IMR-90 (cell line): ENCODE data around the gene MBTPS1. TPM values are rescaled to one million over a fixed set of nuclear protein-coding genes. Genes with fewer than 3 reads are reported as not detected.

Experiments used
- ATAC-seq: fragments of 200-7000 bp; cut with Tn5 transposase; 2 replicates; pipeline ENCODE4 v1.9.1; 2020; ENCODE audit warnings: low read depth, mild to moderate bottlenecking, moderate library complexity
- BruUV-seq: library from RNA; stranded (reverse); fragments of 400-500 nt; replicated peaks from 2 replicates; lab custom pipeline; 2021; lab: Mats Ljungman, UMichigan
- CTCF ChIA-PET: fragments of 300-600 bp; formaldehyde crosslinking; extraction: SDS; loops from one replicate; lab custom pipeline; 2021; ENCODE audit warnings: antibody characterized with exemption; lab: Yijun Ruan, JAX
- POLR2A ChIA-PET: fragments of 300-600 bp; sonication (Branson Sonifier 250); formaldehyde crosslinking; loops from one replicate; lab custom pipeline; 2022; ENCODE audit warnings: antibody characterized with exemption; ENCODE audit not compliant: unreplicated experiment; lab: Charles Lee
- DNase-seq: peaks from one replicate; pipeline ENCODE4 v3.0.0; 2013
- H2AFZ ChIP-seq: replicated peaks from 2 replicates; pipeline ENCODE3; 2013; ENCODE audit warnings: low read length, mild to moderate bottlenecking; ENCODE audit not compliant: poor library complexity
- H2AK5ac ChIP-seq: 2 replicates; pipeline ENCODE4 v1.6.1; 2013; ENCODE audit warnings: low read depth, low read length, inconsistent platforms
- H2AK9ac ChIP-seq: replicated peaks from 2 replicates; pipeline ENCODE3; 2013; ENCODE audit warnings: mild to moderate bottlenecking, low read depth, low read length, moderate library complexity; ENCODE audit not compliant: poor library complexity
- H2BK120ac ChIP-seq: 2 replicates; pipeline ENCODE4 v1.6.1; 2013; ENCODE audit warnings: low read depth, low read length, inconsistent platforms
- H2BK15ac ChIP-seq: 3 replicates; pipeline ENCODE4 v1.6.1; 2013; ENCODE audit warnings: low read depth, low read length, inconsistent platforms
- H2BK20ac ChIP-seq: 2 replicates; pipeline ENCODE4 v1.6.1; 2013; ENCODE audit warnings: low read depth, mild to moderate bottlenecking, inconsistent platforms, low read length, moderate library complexity
- H2BK5ac ChIP-seq: 2 replicates; pipeline ENCODE4 v1.6.1; 2013; ENCODE audit warnings: mild to moderate bottlenecking, low read depth, low read length, inconsistent platforms; ENCODE audit not compliant: poor library complexity, severe bottlenecking
- H3K14ac ChIP-seq: replicated peaks from 2 replicates; pipeline ENCODE4 v1.6.1; 2013; ENCODE audit warnings: low read depth, low read length, inconsistent platforms
- H3K18ac ChIP-seq: 2 replicates; pipeline ENCODE4 v1.6.1; 2013; ENCODE audit warnings: low read depth, low read length, control low read depth
- H3K23ac ChIP-seq: 2 replicates; pipeline ENCODE4 v1.6.1; 2013; ENCODE audit warnings: low read depth, low read length, inconsistent platforms
- H3K27ac ChIP-seq: 2 replicates; pipeline ENCODE4 v1.5.1; 2013; ENCODE audit warnings: mild to moderate bottlenecking, control low read depth, low read length; ENCODE audit not compliant: insufficient read depth
- H3K27me3 ChIP-seq: 2 replicates; pipeline ENCODE4 v1.6.1; 2013; ENCODE audit warnings: low read length; ENCODE audit not compliant: control insufficient read depth, insufficient read depth
- H3K36me3 ChIP-seq: 2 replicates; pipeline ENCODE4 v1.6.1; 2013; ENCODE audit warnings: low read length, mixed read lengths; ENCODE audit not compliant: control insufficient read depth, insufficient read depth
- H3K4ac ChIP-seq: 2 replicates; pipeline ENCODE4 v1.6.1; 2013; ENCODE audit warnings: low read depth, low read length, inconsistent platforms
- H3K4me1 ChIP-seq: 2 replicates; pipeline ENCODE4 v1.6.1; 2013; ENCODE audit warnings: low read length, mixed read lengths; ENCODE audit not compliant: control insufficient read depth, insufficient read depth
- H3K4me2 ChIP-seq: 2 replicates; pipeline ENCODE4 v1.6.1; 2013; ENCODE audit warnings: low read depth, mild to moderate bottlenecking, control low read depth, low read length, moderate library complexity
- H3K4me3 ChIP-seq: 2 replicates; pipeline ENCODE4 v1.5.1; 2013; ENCODE audit warnings: low read depth, mild to moderate bottlenecking, control low read depth, low read length, moderate library complexity; ENCODE audit not compliant: insufficient read depth
- H3K56ac ChIP-seq: 2 replicates; pipeline ENCODE4 v1.6.1; 2013; ENCODE audit warnings: low read length, inconsistent platforms; ENCODE audit not compliant: insufficient read depth; ENCODE audit errors: extremely low read depth
- H3K79me1 ChIP-seq, 2 experiments: 2 replicates each; pipeline ENCODE4 v1.6.1; 2013; ENCODE audit warnings: low read length in 2 of 2, inconsistent platforms in 1 of 2, low read depth in 1 of 2
- H3K9ac ChIP-seq: 2 replicates; pipeline ENCODE4 v1.6.1; 2013; ENCODE audit warnings: low read depth, low read length, control low read depth
- H3K9me1 ChIP-seq: 2 replicates; pipeline ENCODE4 v1.6.1; 2013; ENCODE audit warnings: low read length, inconsistent platforms; ENCODE audit not compliant: insufficient read depth
- H3K9me3 ChIP-seq: 2 replicates; pipeline ENCODE4 v1.6.1; 2013; ENCODE audit warnings: low read length; ENCODE audit not compliant: control insufficient read depth, insufficient read depth
- H4K20me1 ChIP-seq: 2 replicates; pipeline ENCODE4 v1.6.1; 2013; ENCODE audit warnings: low read length, inconsistent platforms; ENCODE audit not compliant: insufficient read depth
- H4K5ac ChIP-seq: 2 replicates; pipeline ENCODE4 v1.6.1; 2013; ENCODE audit warnings: mild to moderate bottlenecking, low read depth, low read length, control low read depth
- H4K8ac ChIP-seq, 2 experiments: 2 replicates each; pipeline ENCODE4 v1.6.1; 2013; ENCODE audit warnings: low read depth in 2 of 2, low read length in 2 of 2, control low read depth in 1 of 2, inconsistent platforms in 1 of 2
- H4K91ac ChIP-seq: 2 replicates; pipeline ENCODE4 v1.6.1; 2013; ENCODE audit warnings: low read depth, low read length, inconsistent platforms; ENCODE audit not compliant: insufficient read depth
- BHLHE40 ChIP-seq: fragments of 150-350 bp; IDR thresholded peaks from 2 replicates; pipeline ENCODE4 v1.6.1; 2016; ENCODE audit warnings: mild to moderate bottlenecking, low read depth, low read length
- FOS ChIP-seq: fragments of 150-350 bp; IDR thresholded peaks from 2 replicates; pipeline ENCODE4 v1.6.1; 2016; ENCODE audit warnings: low read depth, low read length
- MAFK ChIP-seq: IDR thresholded peaks from 2 replicates; pipeline ENCODE4 v1.6.1; 2012; ENCODE audit warnings: low read depth, low read length, improper control_type of control experiment
- MAZ ChIP-seq: IDR thresholded peaks from 2 replicates; pipeline ENCODE4 v1.6.1; 2012; ENCODE audit warnings: low read depth, mild to moderate bottlenecking, low read length, improper control_type of control experiment, moderate library complexity, borderline replicate concordance
- MXI1 ChIP-seq: IDR thresholded peaks from 2 replicates; pipeline ENCODE4 v1.6.1; 2012; ENCODE audit warnings: low read depth, mild to moderate bottlenecking, low read length, moderate library complexity, borderline replicate concordance
- NFE2L2 ChIP-seq: fragments of 150-350 bp; IDR thresholded peaks from 2 replicates; pipeline ENCODE4 v1.6.1; 2016; ENCODE audit warnings: low read depth, mild to moderate bottlenecking, low read length
- RAD21 ChIP-seq: IDR thresholded peaks from 2 replicates; pipeline ENCODE4 v1.6.1; 2012; ENCODE audit warnings: low read length, improper control_type of control experiment
- RCOR1 ChIP-seq: IDR thresholded peaks from 2 replicates; pipeline ENCODE4 v1.6.1; 2012; ENCODE audit warnings: mild to moderate bottlenecking, low read length, improper control_type of control experiment; ENCODE audit not compliant: insufficient replicate concordance
- RFX5 ChIP-seq: IDR thresholded peaks from 2 replicates; pipeline ENCODE4 v1.8.0; 2012; ENCODE audit warnings: low read depth, mild to moderate bottlenecking, low read length, moderate library complexity
- SMC3 ChIP-seq: fragments of 150-350 bp; IDR thresholded peaks from 2 replicates; pipeline ENCODE4 v1.6.1; 2016; ENCODE audit warnings: low read depth, mild to moderate bottlenecking, antibody characterized with exemption, low read length, moderate library complexity
- WGBS, 2 experiments: methylation state at CpG; one replicate each; pipeline versions ENCODE4 v1.1.5 to v1.1.7; 2013; ENCODE audit warnings: missing lambda C conversion rate in 2 of 2; ENCODE audit not compliant: insufficient read length in 1 of 2; ENCODE audit errors: extremely low coverage in 2 of 2; 5-methylcytosine and 5-hydroxymethylcytosine counted together
- dilution Hi-C: fragments of 300-500 bp; cut with HindIII; formaldehyde crosslinking; loops from one replicate; pipeline ENCODE4 v1.14.3; 2018; ENCODE audit warnings: low sequenced_read_pairs; ENCODE audit not compliant: unreplicated experiment
- in situ Hi-C: fragments of 300-500 bp; cut with MboI; formaldehyde crosslinking; loops from 3 replicates; pipeline ENCODE4 v1.14.3; 2019; ENCODE audit warnings: low sequenced_read_pairs, inconsistent platforms, mixed read lengths
- intact Hi-C: fragments of 100-400 bp; cut with micrococcal nuclease; formaldehyde crosslinking; loops from 2 replicates; pipeline ENCODE4 v1.10.0; 2022
- polyA plus RNA-seq, 3 experiments: library from polyadenylated mRNA; depleted of rRNA; stranded (reverse); fragments of >200 nt; gene quantifications; 2 replicates each; pipeline ENCODE4 v1.2.3, GENCODE V29; 2012; ENCODE audit warnings: low replicate concordance in 1 of 3
- total RNA-seq: library from RNA; depleted of rRNA; stranded (reverse); fragments of >200 nt; gene quantifications from 2 replicates; pipeline ENCODE4 v1.2.3, GENCODE V29; 2012
- TF ChIP-seq, protein P1 (sequence below): fragments of 150-350 bp; IDR thresholded peaks from 2 replicates; pipeline ENCODE4 v1.6.1; 2016; ENCODE audit warnings: low read depth, mild to moderate bottlenecking, low read length, moderate library complexity, borderline replicate concordance
- TF ChIP-seq, protein P2 (sequence below): fragments of 150-350 bp; IDR thresholded peaks from 2 replicates; pipeline ENCODE4 v1.6.1; 2017; ENCODE audit warnings: mild to moderate bottlenecking, antibody characterized with exemption, low read length, low read depth
- TF ChIP-seq, protein P3 (sequence below): conservative IDR thresholded peaks from 2 replicates; pipeline ENCODE4 v1.5.1; 2012; ENCODE audit warnings: mild to moderate bottlenecking, low read depth, low read length, improper control_type of control experiment

The MBTPS1 gene
- total and polyA plus RNA-seq, 2 of the 4 experiments (the other 2 are of a cell fraction) = 59.0 to 70.4 TPM

DNA sequence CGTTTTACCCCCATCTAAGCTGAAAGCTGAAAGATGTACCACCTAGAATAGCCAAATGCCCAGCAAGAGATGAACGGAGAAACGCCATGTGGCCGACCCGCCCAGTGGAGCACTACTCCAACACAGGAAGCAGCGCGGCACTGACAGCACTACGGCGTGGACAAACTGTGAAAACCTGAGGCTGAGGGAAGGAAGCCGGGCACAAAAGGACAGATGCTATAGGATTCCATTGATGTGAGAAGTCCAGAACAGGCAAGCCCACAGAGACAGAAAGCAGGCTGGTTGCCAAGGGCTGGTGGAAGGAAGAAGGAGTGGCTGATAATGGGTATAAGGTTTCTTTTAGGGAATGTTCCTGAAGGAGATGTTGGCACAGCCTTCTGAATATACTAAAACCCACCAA lies 44.7 kb downstream of the MBTPS1 start:
- Histone ChIP-seq H2BK20ac (no peak overlapping the region), H2BK120ac (no peak overlapping the region), H2AK5ac (no peak overlapping the region), H3K23ac (no peak overlapping the region), H3K9me3 (no peaks in the 10 kb centered on the region), H3K4me2 (no peak overlapping the region), H2AFZ (no peak overlapping the region), H3K27ac (no peak overlapping the region), H2BK15ac (no peak overlapping the region), H3K18ac (no peak overlapping the region), H3K27me3 (no peaks in the 10 kb centered on the region), H3K9ac (no peak overlapping the region), H4K5ac (no peak overlapping the region), H2BK5ac (no peak overlapping the region), H3K9me1 (peaks cover 2% of the 10 kb centered on the region; the same call in 1 of the 2 replicates), H3K79me1 (no peaks in the 10 kb centered on the region; a peak in 2 of 4 replicates), H3K56ac (no peak overlapping the region), H3K4me1 (peaks cover 3% of the 10 kb centered on the region), H4K8ac (no peak overlapping the region), H4K20me1 (no peaks in the 10 kb centered on the region), H3K36me3 (peaks cover 57% of the 10 kb centered on the region), H3K4me3 (no peak overlapping the region), H2AK9ac (peak overlapping the region; percentile 43), H3K14ac (no peak overlapping the region), H3K4ac (no peak overlapping the region), H4K91ac (no peak overlapping the region)
- ChIA-PET POLR2A (no interaction called here), CTCF (interaction anchor here (1.3 kb wide), 1 partner anchor 13 kb away, joined by 3 read pairs; no protein-coding TSS in a partner anchor)
- peak; percentile 63 for ATAC-seq
- dilution Hi-C loops (no loop called here), intact Hi-C loops (no loop called here), in situ Hi-C loops (no loop called here)
- TF ChIP-seq, protein P1, sequence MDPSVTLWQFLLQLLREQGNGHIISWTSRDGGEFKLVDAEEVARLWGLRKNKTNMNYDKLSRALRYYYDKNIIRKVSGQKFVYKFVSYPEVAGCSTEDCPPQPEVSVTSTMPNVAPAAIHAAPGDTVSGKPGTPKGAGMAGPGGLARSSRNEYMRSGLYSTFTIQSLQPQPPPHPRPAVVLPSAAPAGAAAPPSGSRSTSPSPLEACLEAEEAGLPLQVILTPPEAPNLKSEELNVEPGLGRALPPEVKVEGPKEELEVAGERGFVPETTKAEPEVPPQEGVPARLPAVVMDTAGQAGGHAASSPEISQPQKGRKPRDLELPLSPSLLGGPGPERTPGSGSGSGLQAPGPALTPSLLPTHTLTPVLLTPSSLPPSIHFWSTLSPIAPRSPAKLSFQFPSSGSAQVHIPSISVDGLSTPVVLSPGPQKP = no peak
- TF ChIP-seq FOS (no peak), RFX5 (no peak), SMC3 (no peak), RCOR1 (no peak), MAFK (no peak), BHLHE40 (no peak), RAD21 (no peak), MAZ (no peak), NFE2L2 (no peak), MXI1 (no peak)
- TF ChIP-seq, protein P2, sequence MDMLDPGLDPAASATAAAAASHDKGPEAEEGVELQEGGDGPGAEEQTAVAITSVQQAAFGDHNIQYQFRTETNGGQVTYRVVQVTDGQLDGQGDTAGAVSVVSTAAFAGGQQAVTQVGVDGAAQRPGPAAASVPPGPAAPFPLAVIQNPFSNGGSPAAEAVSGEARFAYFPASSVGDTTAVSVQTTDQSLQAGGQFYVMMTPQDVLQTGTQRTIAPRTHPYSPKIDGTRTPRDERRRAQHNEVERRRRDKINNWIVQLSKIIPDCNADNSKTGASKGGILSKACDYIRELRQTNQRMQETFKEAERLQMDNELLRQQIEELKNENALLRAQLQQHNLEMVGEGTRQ = no peak
- TF ChIP-seq, protein P3, sequence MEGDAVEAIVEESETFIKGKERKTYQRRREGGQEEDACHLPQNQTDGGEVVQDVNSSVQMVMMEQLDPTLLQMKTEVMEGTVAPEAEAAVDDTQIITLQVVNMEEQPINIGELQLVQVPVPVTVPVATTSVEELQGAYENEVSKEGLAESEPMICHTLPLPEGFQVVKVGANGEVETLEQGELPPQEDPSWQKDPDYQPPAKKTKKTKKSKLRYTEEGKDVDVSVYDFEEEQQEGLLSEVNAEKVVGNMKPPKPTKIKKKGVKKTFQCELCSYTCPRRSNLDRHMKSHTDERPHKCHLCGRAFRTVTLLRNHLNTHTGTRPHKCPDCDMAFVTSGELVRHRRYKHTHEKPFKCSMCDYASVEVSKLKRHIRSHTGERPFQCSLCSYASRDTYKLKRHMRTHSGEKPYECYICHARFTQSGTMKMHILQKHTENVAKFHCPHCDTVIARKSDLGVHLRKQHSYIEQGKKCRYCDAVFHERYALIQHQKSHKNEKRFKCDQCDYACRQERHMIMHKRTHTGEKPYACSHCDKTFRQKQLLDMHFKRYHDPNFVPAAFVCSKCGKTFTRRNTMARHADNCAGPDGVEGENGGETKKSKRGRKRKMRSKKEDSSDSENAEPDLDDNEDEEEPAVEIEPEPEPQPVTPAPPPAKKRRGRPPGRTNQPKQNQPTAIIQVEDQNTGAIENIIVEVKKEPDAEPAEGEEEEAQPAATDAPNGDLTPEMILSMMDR = no peak
- DNase-seq = peak; percentile 56
- WGBS, 2 experiments = no CpG with 5 or more reads among the region's 10 CpGs
- BruUV-seq = no TSS peak
